GM10248 (cell line): ENCODE results near the gene SYT7.

Experiments used
- CTCF ChIA-PET: fragments of 300-600 bp; sonication (Branson Sonifier 250); formaldehyde crosslinking; extraction: SDS; loops from one replicate; lab custom pipeline; 2021; ENCODE audit warnings: antibody characterized with exemption; lab: Yijun Ruan, JAX
- POLR2A ChIA-PET: fragments of 350-650 bp; sonication (Branson Sonifier 250); formaldehyde crosslinking; extraction: SDS; loops from one replicate; lab custom pipeline; 2020; ENCODE audit warnings: antibody characterized with exemption; lab: Yijun Ruan, JAX
- DNase-seq: peaks from one replicate; pipeline ENCODE4 v3.0.0; 2012; ENCODE audit errors: extremely low spot score
- TF ChIP-seq, protein P1 (sequence below): IDR thresholded peaks from 2 replicates; pipeline ENCODE4 v1.5.1; 2012; ENCODE audit warnings: mild to moderate bottlenecking, low read depth; ENCODE audit errors: extremely low read depth, missing control alignments, control extremely low read depth

The SYT7 gene

DNA sequence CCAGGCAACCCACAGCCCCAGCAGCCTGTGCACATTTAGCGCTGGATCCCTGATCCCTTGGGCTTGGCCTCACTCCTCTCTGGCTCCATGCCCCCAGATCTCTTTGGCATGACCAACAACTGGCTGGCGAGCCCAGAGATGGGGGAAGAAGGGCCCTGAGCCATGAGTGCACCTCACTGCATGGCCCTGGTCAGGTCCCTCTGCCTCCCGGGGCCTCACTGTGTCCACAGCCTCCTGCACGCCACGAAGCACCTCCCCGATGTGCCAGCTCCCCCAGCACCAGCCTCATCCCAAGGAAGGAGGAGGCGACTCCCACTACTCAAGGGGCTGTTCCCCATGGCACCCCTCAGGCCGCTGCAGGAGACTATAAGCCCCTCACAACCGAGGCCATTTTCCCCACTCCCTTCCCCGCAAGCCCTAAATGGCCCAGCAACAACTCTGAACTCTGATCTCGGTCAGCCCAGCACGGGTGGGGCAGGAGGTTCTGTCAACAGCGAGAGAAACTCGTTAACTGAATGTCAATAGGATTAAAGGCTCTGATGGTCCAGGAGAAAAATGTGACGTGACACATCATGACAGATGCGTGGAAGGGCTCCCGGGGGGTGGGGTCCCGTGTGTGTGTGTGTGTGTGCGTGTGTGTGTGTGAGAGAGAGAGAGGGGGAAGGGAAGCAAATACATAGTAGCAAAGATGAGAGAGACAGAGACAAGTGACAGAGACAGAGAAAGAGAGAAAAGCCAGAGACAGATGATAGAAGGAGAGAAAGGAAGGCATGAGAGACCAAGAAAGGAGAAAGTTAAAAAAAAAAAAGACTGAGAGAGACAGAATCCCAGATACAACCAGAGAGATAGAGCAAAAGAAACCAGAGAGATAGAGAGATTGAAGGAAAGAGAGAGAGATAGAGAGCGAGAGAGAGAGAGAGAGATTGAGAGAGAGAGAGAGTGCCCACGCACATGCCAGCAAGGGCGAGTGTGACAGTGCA, 28.4 kb upstream of the SYT7 start:
- CTCF ChIA-PET: interaction anchor here (1.4 kb wide), 1 partner anchor 29 kb away, joined by 3 read pairs; no protein-coding TSS in a partner anchor
- POLR2A ChIA-PET: no interaction called here
- no peak for DNase-seq
- TF ChIP-seq, protein P1, sequence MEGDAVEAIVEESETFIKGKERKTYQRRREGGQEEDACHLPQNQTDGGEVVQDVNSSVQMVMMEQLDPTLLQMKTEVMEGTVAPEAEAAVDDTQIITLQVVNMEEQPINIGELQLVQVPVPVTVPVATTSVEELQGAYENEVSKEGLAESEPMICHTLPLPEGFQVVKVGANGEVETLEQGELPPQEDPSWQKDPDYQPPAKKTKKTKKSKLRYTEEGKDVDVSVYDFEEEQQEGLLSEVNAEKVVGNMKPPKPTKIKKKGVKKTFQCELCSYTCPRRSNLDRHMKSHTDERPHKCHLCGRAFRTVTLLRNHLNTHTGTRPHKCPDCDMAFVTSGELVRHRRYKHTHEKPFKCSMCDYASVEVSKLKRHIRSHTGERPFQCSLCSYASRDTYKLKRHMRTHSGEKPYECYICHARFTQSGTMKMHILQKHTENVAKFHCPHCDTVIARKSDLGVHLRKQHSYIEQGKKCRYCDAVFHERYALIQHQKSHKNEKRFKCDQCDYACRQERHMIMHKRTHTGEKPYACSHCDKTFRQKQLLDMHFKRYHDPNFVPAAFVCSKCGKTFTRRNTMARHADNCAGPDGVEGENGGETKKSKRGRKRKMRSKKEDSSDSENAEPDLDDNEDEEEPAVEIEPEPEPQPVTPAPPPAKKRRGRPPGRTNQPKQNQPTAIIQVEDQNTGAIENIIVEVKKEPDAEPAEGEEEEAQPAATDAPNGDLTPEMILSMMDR: no peak

DNA sequence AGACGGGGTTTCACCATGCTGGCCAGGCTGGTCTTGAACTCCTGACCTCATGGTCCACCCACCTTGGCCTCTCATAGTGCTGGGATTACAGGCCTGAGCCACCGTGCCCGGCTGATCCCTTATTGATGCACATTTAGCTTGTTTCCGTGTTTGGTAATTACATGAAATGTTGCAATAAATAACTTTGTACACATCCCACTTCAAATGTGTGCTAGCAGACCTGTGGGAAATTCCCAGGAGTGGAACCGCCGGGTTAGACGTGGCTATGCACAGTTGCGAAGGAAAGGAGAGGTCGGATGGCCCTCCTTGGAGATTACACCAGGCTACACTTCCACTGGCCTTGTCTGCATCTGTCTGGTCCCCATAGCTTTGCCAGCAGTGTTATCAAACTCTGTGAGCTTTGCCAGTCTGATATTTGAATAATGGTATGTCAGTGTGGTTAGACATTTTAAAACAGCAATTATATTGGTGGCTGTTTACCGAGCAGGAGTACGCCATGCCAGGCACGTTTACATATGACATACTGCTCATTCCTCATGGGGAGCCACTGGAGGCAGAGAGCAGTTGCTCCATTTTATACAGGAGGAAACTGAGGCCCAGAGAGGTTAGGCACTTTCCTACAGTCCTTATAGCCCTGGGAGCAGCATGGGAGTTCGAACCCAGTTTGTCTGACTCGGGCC, 27.2 kb upstream of the SYT7 start:
- no peak for DNase-seq
- TF ChIP-seq, protein P1: no peak
- ChIA-PET CTCF (interaction anchor here (1.4 kb wide), 1 partner anchor 31 kb away, joined by 3 read pairs; no protein-coding TSS in a partner anchor), POLR2A (no interaction called here)

DNA sequence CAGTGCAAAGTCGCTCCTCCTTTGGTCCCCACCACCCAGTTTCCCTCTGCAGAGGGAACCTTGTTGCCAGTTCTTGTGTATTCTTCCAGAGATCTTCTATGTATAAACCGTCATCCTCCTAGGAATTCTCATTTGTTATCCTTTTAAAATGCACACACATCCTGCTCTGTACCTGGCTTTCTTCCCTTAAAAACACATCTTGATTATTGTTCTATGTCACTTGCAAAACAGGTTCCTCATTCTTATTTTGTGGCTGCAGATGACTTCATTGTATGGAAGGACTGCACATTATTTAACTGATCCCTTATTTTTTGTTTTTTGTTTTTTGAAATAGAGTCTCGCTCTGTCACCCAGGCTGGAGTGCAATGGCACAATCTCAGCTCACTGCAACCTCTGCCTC, 26.6 kb upstream of the SYT7 start:
- ChIA-PET CTCF (no interaction called here), POLR2A (no interaction called here)
- TF ChIP-seq, protein P1: no peak
- DNase-seq: no peak

DNA sequence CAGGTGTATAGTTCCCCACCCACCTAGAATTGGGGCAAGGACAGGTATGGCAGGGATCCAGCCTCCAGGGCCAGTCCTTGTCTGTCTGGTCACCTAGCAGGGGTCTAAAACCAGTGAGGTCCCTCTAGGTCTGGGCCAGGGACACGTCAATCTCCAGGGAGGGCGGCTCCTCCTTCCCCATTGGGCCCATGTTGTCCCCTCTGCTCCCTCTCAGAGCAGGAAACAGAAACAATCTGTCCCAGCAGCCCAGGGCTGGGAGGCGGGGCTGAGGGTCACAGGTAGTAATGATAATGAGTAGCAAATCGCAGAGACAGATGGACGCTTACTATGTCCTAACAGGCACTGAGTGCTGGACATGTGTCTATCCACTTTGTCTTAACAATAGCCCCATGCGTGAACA, 22.8 kb upstream of the SYT7 start:
- TF ChIP-seq, protein P1: no peak
- no peak for DNase-seq
- ChIA-PET POLR2A (no interaction called here), CTCF (no interaction called here)

DNA sequence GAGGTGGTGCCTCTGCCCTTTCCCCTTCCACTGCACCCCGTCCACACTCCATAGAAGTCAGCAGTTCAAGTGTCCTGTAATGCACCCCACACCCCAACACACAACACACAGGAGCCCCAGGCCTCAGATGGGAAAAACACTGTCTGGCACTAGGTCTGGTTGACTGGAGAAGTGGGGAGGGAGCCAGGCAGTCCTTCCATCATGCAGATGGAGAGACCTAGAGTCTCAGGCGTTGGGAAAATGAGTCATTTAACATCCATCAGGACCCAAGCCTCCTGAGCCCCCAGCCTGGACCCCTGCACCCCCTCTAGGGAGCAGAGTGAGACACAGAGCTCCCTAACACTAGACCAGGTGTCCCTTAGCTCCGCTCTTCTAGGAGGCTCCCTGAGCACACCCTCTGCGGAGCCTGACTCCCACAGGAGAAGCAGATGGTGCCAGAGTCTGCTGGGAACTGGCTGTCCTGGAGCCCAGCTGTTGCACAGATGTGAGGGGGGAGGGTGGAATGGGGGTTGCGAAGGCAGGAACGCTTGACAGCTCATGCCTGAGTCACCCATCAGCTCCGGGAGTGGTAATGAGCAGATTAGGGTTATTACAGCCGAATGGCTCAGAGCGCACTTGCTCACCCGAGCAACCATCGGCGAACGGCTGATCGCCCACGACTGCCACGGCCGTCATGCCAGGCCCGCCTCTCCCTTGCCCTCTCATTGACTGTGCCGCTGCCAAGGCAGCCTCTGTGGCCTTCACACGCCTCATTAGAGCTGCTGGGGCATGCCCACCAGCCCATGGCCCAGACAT, 22.1 kb upstream of the SYT7 start:
- TF ChIP-seq, protein P1: no peak
- CTCF ChIA-PET: interaction anchor here (1.2 kb wide), 1 partner anchor 35 kb away, joined by 4 read pairs; no protein-coding TSS in a partner anchor
- no peak for DNase-seq
- POLR2A ChIA-PET: no interaction called here

DNA sequence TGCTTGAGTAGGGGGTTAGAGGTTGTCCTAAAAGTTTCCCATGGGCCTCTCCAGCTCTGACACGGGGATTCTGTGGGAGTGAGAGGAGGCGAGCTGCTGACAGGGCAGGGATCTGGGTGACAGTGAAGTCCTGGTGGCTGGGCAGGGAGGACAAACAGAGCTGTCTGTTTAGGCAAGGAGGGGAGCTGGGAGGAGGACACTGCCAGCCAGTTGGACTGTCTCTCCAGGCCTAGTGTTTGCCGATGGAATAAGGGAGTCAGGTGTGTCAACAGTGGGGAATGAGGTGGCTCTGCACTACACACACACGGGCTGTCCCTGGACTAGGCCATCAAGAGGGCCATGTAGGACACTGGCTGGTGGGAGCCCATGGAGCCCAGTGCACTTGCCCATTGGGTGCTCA, 20.6 kb upstream of the SYT7 start:
- ChIA-PET POLR2A (no interaction called here), CTCF (no interaction called here)
- DNase-seq: no peak
- TF ChIP-seq, protein P1: no peak
